Sigmoid colon (tissue), 4 donors: Measurements from ENCODE around the gene CCDC152.

Experiments
- CTCF ChIP-seq, 4 experiments: fragments of 450-650 bp in 3 of 4; fragments of 200-600 bp in 1 of 4; IDR thresholded peaks; one replicate each; pipeline ENCODE4 v1.5.1; 2016 to 2019; ENCODE audit warnings: antibody characterized with exemption in 4 of 4, mild to moderate bottlenecking in 3 of 4, moderate library complexity in 2 of 4
- EP300 ChIP-seq, 4 donors: sonication (generic); formaldehyde crosslinking; IDR thresholded peaks; one replicate each; pipeline ENCODE4 v1.6.1; 2017; ENCODE audit warnings: antibody characterized with exemption in 4 of 4

DNA sequence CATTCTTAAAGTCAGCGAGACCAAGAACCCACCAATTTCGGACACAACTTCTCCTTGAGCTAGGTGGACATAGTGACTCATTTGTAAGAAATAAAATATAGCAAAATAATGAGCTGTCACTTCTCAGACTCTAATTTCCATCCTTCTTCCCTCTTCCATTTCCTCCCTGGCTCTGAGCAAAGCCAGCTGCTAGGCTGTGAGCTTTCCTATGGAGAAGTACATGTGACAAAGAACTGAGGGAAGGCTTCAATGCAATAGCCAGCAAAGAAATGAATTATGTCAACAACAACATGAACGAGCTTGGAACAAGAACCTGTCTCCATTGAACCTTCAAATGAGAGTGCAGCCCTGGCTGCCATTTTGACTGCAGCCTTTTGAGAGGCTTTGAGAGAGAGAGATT is 81.0 kb downstream of the CCDC152 start:
- TF ChIP-seq CTCF (IDR thresholded peaks at IDR 0.05) = no peak
- TF ChIP-seq EP300 (IDR thresholded peaks at IDR 0.05) = no peak
